Fibroblast of pulmonary artery (primary cell): ENCODE results near the gene CDKN2AIP.

Experiments
- DNase-seq: peaks from one replicate; pipeline ENCODE4 v3.0.0-alpha.2; 2010; ENCODE audit warnings: low read depth
- H3K4me3 ChIP-seq: replicated peaks from 2 replicates; pipeline ENCODE4 v1.5.1; 2011; ENCODE audit warnings: low read depth, mild to moderate bottlenecking, control low read depth, low read length, moderate library complexity
- CTCF ChIP-seq: IDR thresholded peaks from 2 replicates; pipeline ENCODE4 v1.5.1; 2011; ENCODE audit warnings: mild to moderate bottlenecking, control low read depth, low read length, inconsistent platforms; ENCODE audit errors: missing control alignments

The CDKN2AIP gene

DNA sequence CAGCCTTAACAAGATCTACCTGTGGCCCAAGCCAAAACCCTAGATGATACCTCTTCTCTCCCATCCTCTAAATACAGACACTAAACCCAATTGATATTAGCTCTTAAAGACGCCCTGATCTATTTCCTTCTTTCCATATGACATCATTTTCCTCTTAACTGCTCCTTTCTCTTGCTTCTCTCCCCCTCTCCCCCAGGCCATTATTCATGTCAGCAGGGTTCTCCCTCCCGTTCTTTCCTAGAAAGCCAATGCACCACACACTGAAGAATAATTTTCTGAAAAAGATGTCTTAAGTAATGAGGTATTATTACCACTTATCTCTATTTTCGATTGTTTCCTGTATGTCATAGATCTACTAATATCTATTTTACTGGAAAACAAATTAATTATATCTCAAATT lies 50.7 kb downstream of the CDKN2AIP start:
- no peak overlapping the region for H3K4me3 ChIP-seq
- TF ChIP-seq CTCF = no peak
- no peak for DNase-seq
